Stimulated activated naive B cell treated with anti-CD40 and anti-IgM and Interleukin-4, amounts not matched to agents 10 μg/mL and 1 μg/mL and 100 μg/mL, for 72 hours (primary cell): Measurements from ENCODE around the gene VEGFC.

Experiments used
- ATAC-seq, 2 donors: fragments of 150-1000 bp; cut with Tn5 transposase; replicated peaks; 2 replicates each; pipeline ENCODE4 v1.10.0; 2021; ENCODE audit warnings: moderate library complexity in 1 of 2
- DNase-seq: peaks from one replicate; pipeline ENCODE4 v3.0.0; 2021
- H3K27ac Mint-ChIP-seq: one replicate; pipeline ENCODE4 v1.8.0; 2022; ENCODE audit warnings: mild to moderate bottlenecking, mixed read lengths
- H3K27me3 Mint-ChIP-seq, 2 donors: one replicate each; pipeline ENCODE4 v1.8.0; 2022; ENCODE audit warnings: mixed read lengths in 2 of 2
- H3K36me3 Mint-ChIP-seq, 2 donors: one replicate each; pipeline ENCODE4 v1.8.0; 2022; ENCODE audit warnings: mixed read lengths in 2 of 2, mild to moderate bottlenecking in 1 of 2
- H3K4me1 Mint-ChIP-seq, 2 donors: one replicate each; pipeline ENCODE4 v1.8.0; 2022; ENCODE audit warnings: mixed read lengths in 2 of 2, mild to moderate bottlenecking in 1 of 2
- H3K4me3 Mint-ChIP-seq, 2 donors: one replicate each; pipeline ENCODE4 v1.8.0; 2022; ENCODE audit warnings: mild to moderate bottlenecking in 2 of 2, mixed read lengths in 2 of 2, moderate library complexity in 1 of 2
- H3K9me3 Mint-ChIP-seq, 2 donors: one replicate each; pipeline ENCODE4 v1.8.0; 2022; ENCODE audit warnings: mixed read lengths in 2 of 2, mild to moderate bottlenecking in 1 of 2

The VEGFC gene

GRCh38 chr4:176729489-176729888 is 63.2 kb downstream of the VEGFC start:
- DNase-seq, result no peak
- H3K27me3 Mint-ChIP-seq, result no peaks in the 10 kb centered on the region
- no peak for ATAC-seq
- no peak overlapping the region for H3K4me3 Mint-ChIP-seq
- no peak overlapping the region for H3K27ac Mint-ChIP-seq
- H3K36me3 Mint-ChIP-seq, result no peaks in the 10 kb centered on the region
- no peaks in the 10 kb centered on the region for H3K4me1 Mint-ChIP-seq
- no peaks in the 10 kb centered on the region for H3K9me3 Mint-ChIP-seq

GRCh38 chr4:176726803-176727202 is 65.9 kb downstream of the VEGFC start:
- ATAC-seq, result no peak
- H3K27ac Mint-ChIP-seq, result no peak overlapping the region
- H3K9me3 Mint-ChIP-seq, result no peaks in the 10 kb centered on the region
- H3K4me1 Mint-ChIP-seq, result no peaks in the 10 kb centered on the region
- H3K36me3 Mint-ChIP-seq, result no peaks in the 10 kb centered on the region
- no peaks in the 10 kb centered on the region for H3K27me3 Mint-ChIP-seq
- DNase-seq, result no peak
- no peak overlapping the region for H3K4me3 Mint-ChIP-seq

GRCh38 chr4:176721459-176721858 is 71.3 kb downstream of the VEGFC start:
- no peaks in the 10 kb centered on the region for H3K36me3 Mint-ChIP-seq
- no peak for DNase-seq
- no peaks in the 10 kb centered on the region for H3K27me3 Mint-ChIP-seq
- no peaks in the 10 kb centered on the region for H3K4me1 Mint-ChIP-seq
- H3K27ac Mint-ChIP-seq, result no peak overlapping the region
- no peak for ATAC-seq
- peaks cover 0 to 4% of the 10 kb centered on the region in 2 donors for H3K9me3 Mint-ChIP-seq
- no peak overlapping the region for H3K4me3 Mint-ChIP-seq

GRCh38 chr4:176718881-176719280 is 73.8 kb downstream of the VEGFC start:
- DNase-seq (no peak), ATAC-seq (no peak)

GRCh38 chr4:176717237-176717636 is 75.5 kb downstream of the VEGFC start:
- Mint-ChIP-seq H3K36me3 (no peaks in the 10 kb centered on the region), H3K9me3 (peaks cover 4% of the 10 kb centered on the region in 2 donors), H3K4me3 (no peak overlapping the region), H3K27me3 (no peaks in the 10 kb centered on the region), H3K27ac (no peak overlapping the region), H3K4me1 (no peaks in the 10 kb centered on the region)
- ATAC-seq, result no peak
- no peak for DNase-seq

More at GRCh38 chr4:176718881-176719280, 73.8 kb downstream of the VEGFC start:
- Mint-ChIP-seq H3K4me3 (no peak overlapping the region), H3K27me3 (no peaks in the 10 kb centered on the region), H3K36me3 (no peaks in the 10 kb centered on the region), H3K9me3 (peaks cover 0 to 4% of the 10 kb centered on the region in 2 donors), H3K27ac (no peak overlapping the region), H3K4me1 (no peaks in the 10 kb centered on the region)

- Mint-ChIP-seq H3K36me3 (no peaks in the 10 kb centered on the region), H3K4me1 (no peaks in the 10 kb centered on the region), H3K27me3 (no peaks in the 10 kb centered on the region), H3K4me3 (no peak overlapping the region), H3K27ac (no peak overlapping the region), H3K9me3 (peaks cover 0 to 4% of the 10 kb centered on the region in 2 donors)
- no peak for DNase-seq
- ATAC-seq, result no peak
Measured at GRCh38 chr4:176709417-176709816, 83.3 kb downstream of the VEGFC start.

GRCh38 chr4:176708771-176709311 is 83.9 kb downstream of the VEGFC start:
- H3K36me3 Mint-ChIP-seq, result no peaks in the 10 kb centered on the region
- no peak overlapping the region for H3K27ac Mint-ChIP-seq
- H3K4me3 Mint-ChIP-seq, result no peak overlapping the region
- DNase-seq (no peak), ATAC-seq (no peak)
- H3K9me3 Mint-ChIP-seq, result peaks cover 0 to 4% of the 10 kb centered on the region in 2 donors
- H3K4me1 Mint-ChIP-seq, result no peaks in the 10 kb centered on the region
- no peaks in the 10 kb centered on the region for H3K27me3 Mint-ChIP-seq

- H3K9me3 Mint-ChIP-seq, result no peaks in the 10 kb centered on the region
- no peaks in the 10 kb centered on the region for H3K36me3 Mint-ChIP-seq
- DNase-seq (no peak), ATAC-seq (no peak)
- H3K4me1 Mint-ChIP-seq, result no peaks in the 10 kb centered on the region
- no peak overlapping the region for H3K4me3 Mint-ChIP-seq
- H3K27me3 Mint-ChIP-seq, result no peaks in the 10 kb centered on the region
- H3K27ac Mint-ChIP-seq, result no peak overlapping the region
Measured at GRCh38 chr4:176690716-176691115, 102.0 kb downstream of the VEGFC start.

- Mint-ChIP-seq H3K4me1 (no peaks in the 10 kb centered on the region), H3K27me3 (no peaks in the 10 kb centered on the region), H3K4me3 (no peak overlapping the region), H3K36me3 (no peaks in the 10 kb centered on the region), H3K27ac (no peak overlapping the region), H3K9me3 (no peaks in the 10 kb centered on the region)
- ATAC-seq (no peak), DNase-seq (no peak)
Measured at GRCh38 chr4:176680668-176681180, 112.0 kb downstream of the VEGFC start.

GRCh38 chr4:176676901-176677300 is 115.8 kb downstream of the VEGFC start:
- no peak for DNase-seq
- no peaks in the 10 kb centered on the region for H3K4me1 Mint-ChIP-seq
- H3K27me3 Mint-ChIP-seq, result no peaks in the 10 kb centered on the region
- no peaks in the 10 kb centered on the region for H3K9me3 Mint-ChIP-seq
- H3K36me3 Mint-ChIP-seq, result no peaks in the 10 kb centered on the region
- no peak overlapping the region for H3K4me3 Mint-ChIP-seq
- ATAC-seq, result no peak
- no peak overlapping the region for H3K27ac Mint-ChIP-seq

- no peaks in the 10 kb centered on the region for H3K27me3 Mint-ChIP-seq
- no peaks in the 10 kb centered on the region for H3K4me1 Mint-ChIP-seq
- DNase-seq (no peak), ATAC-seq (no peak)
- no peak overlapping the region for H3K4me3 Mint-ChIP-seq
- no peaks in the 10 kb centered on the region for H3K36me3 Mint-ChIP-seq
- no peak overlapping the region for H3K27ac Mint-ChIP-seq
- H3K9me3 Mint-ChIP-seq, result no peaks in the 10 kb centered on the region
Measured at GRCh38 chr4:176675810-176676209, 116.9 kb downstream of the VEGFC start.

- no peaks in the 10 kb centered on the region for H3K36me3 Mint-ChIP-seq
- H3K4me1 Mint-ChIP-seq, result no peaks in the 10 kb centered on the region
- DNase-seq (no peak), ATAC-seq (no peak)
- H3K27me3 Mint-ChIP-seq, result no peaks in the 10 kb centered on the region
- H3K9me3 Mint-ChIP-seq, result no peaks in the 10 kb centered on the region
- no peak overlapping the region for H3K27ac Mint-ChIP-seq
- H3K4me3 Mint-ChIP-seq, result no peak overlapping the region
Measured at GRCh38 chr4:176671532-176671931, 121.2 kb downstream of the VEGFC start.

- H3K4me3 Mint-ChIP-seq, result no peak overlapping the region
- no peaks in the 10 kb centered on the region for H3K36me3 Mint-ChIP-seq
- ATAC-seq (no peak), DNase-seq (no peak)
- H3K9me3 Mint-ChIP-seq, result no peaks in the 10 kb centered on the region
- no peaks in the 10 kb centered on the region for H3K4me1 Mint-ChIP-seq
- H3K27ac Mint-ChIP-seq, result no peak overlapping the region
- H3K27me3 Mint-ChIP-seq, result no peaks in the 10 kb centered on the region
Measured at GRCh38 chr4:176668324-176668723, 124.4 kb downstream of the VEGFC start.

GRCh38 chr4:176664964-176665363 is 127.8 kb downstream of the VEGFC start:
- Mint-ChIP-seq H3K27me3 (no peaks in the 10 kb centered on the region), H3K36me3 (no peaks in the 10 kb centered on the region), H3K9me3 (no peaks in the 10 kb centered on the region), H3K4me1 (no peaks in the 10 kb centered on the region), H3K27ac (no peak overlapping the region), H3K4me3 (no peak overlapping the region)
- no peak for ATAC-seq
- no peak for DNase-seq

GRCh38 chr4:176660561-176660960 is 132.2 kb downstream of the VEGFC start:
- H3K4me3 Mint-ChIP-seq, result no peak overlapping the region
- H3K36me3 Mint-ChIP-seq, result no peaks in the 10 kb centered on the region
- no peaks in the 10 kb centered on the region for H3K4me1 Mint-ChIP-seq
- ATAC-seq (no peak), DNase-seq (no peak)
- H3K27ac Mint-ChIP-seq, result no peak overlapping the region
- no peaks in the 10 kb centered on the region for H3K27me3 Mint-ChIP-seq
- no peaks in the 10 kb centered on the region for H3K9me3 Mint-ChIP-seq

GRCh38 chr4:176656108-176656507 is 136.6 kb downstream of the VEGFC start:
- DNase-seq, result no peak

More at GRCh38 chr4:176656108-176656507, 136.6 kb downstream of the VEGFC start:
- H3K9me3 Mint-ChIP-seq, result no peaks in the 10 kb centered on the region
- H3K27me3 Mint-ChIP-seq, result no peaks in the 10 kb centered on the region
- no peak overlapping the region for H3K4me3 Mint-ChIP-seq
- ATAC-seq, result no peak
- no peaks in the 10 kb centered on the region for H3K36me3 Mint-ChIP-seq
- H3K4me1 Mint-ChIP-seq, result no peaks in the 10 kb centered on the region
- no peak overlapping the region for H3K27ac Mint-ChIP-seq
